Measurements from ENCODE around the gene PCCA.

DNA sequence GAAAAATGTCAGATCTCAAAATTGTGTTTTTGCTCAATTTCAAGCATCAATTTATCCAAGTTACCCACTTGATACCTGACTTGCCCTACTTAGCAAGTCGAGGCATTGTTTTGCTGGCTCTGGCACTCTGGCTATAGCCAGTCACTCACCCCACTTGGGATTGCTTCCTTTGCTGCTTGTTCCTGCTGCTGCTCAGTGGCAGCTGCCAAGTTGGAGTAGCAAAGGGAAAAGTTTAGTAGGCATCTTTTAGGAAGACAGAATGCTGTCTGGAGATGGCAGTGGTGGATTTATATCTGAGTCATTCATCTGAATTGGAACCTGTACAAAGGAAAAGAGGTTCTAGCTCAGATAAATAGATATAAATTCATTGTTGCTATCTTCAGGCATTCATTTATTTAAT, 41.2 kb downstream of the PCCA start:
- TF ChIP-seq, protein P1, sequence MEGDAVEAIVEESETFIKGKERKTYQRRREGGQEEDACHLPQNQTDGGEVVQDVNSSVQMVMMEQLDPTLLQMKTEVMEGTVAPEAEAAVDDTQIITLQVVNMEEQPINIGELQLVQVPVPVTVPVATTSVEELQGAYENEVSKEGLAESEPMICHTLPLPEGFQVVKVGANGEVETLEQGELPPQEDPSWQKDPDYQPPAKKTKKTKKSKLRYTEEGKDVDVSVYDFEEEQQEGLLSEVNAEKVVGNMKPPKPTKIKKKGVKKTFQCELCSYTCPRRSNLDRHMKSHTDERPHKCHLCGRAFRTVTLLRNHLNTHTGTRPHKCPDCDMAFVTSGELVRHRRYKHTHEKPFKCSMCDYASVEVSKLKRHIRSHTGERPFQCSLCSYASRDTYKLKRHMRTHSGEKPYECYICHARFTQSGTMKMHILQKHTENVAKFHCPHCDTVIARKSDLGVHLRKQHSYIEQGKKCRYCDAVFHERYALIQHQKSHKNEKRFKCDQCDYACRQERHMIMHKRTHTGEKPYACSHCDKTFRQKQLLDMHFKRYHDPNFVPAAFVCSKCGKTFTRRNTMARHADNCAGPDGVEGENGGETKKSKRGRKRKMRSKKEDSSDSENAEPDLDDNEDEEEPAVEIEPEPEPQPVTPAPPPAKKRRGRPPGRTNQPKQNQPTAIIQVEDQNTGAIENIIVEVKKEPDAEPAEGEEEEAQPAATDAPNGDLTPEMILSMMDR (IDR thresholded peaks at IDR 0.05; ENCODE audit: borderline replicate concordance, extremely low read depth, low read length, poor library complexity, severe bottlenecking): no peak
- no peak for TF ChIP-seq EZH2 (IDR thresholded peaks at IDR 0.05; ENCODE audit: borderline replicate concordance, low read depth, low read length, severe bottlenecking)

All from DND-41 (cell line).